GM18519 (cell line): ENCODE data around the gene MYO3B.

Experiments used
- ATAC-seq: cut with Tn5 transposase; IDR thresholded peaks from one replicate; pipeline ENCODE4 v1.9.1; 2021; ENCODE audit warnings: mild to moderate bottlenecking, moderate library complexity; ENCODE audit not compliant: unreplicated experiment, low FRiP score

The MYO3B gene

DNA sequence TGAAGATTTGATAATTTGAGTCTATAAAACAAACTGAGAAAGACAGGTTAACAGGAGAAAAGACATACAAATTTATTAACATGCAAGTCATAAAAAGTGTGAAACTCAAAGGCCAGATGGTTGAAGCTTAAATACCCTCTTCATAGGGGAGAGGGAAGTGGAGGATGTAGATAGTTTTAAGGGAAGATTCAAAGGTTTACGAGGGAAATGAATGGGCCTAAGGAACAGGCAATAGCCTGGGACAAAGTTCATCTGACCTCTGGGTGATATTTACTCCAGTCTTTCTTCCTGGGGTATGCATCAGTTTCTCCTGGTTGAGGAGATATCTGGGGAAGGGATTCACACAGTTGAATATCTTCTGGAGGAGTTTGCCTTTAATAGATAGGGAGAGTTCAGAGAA, 322.2 kb downstream of the MYO3B start:
- no peak for ATAC-seq

DNA sequence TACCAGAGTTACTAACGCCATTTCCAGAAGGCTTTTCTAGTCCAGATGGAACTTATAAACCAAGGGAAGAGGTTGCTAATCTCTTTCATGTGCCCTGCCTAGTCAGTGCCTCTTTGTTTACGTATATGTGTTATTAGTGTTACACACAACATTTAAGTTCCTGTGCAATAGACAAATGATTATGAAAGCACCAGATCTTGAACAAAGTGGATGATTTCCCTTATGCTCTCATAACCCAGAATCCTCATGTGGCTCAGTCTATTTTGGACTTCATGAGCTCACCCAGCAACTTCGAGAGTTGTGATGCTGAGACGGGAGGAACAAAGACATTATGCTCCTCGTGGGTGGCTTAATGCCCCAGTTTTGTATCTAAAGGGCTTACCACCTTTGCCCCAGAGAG, 322.8 kb downstream of the MYO3B start:
- ATAC-seq: no peak

DNA sequence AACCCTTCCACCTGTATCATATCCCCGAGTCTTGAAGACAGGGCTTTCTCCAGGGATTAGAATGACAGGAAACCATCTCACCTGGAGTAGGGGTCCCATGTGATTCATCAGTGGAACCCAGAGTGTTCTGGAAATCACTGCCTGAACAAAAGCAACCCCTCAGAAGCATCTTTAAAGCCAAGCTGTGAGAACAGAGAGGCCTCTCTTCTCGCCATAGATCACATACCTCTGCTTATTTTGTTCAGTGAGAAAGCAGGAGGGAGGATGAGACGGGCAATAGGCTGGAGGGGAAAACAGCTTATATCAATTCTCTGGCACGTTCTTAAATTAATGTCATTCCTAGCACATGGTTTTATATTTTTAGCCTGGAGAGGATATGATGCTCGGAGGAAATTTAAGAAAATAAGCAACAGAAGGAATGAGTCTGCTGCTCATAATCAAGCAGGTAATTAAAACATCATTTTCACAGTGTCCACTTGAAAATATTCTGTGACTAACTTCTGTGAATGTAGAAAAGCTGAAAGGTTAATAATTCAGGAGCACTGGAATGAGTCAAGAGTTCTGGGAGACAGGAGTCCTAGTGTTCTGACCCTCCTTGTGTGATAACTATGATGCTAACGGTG, 323.6 kb downstream of the MYO3B start:
- ATAC-seq: no peak

DNA sequence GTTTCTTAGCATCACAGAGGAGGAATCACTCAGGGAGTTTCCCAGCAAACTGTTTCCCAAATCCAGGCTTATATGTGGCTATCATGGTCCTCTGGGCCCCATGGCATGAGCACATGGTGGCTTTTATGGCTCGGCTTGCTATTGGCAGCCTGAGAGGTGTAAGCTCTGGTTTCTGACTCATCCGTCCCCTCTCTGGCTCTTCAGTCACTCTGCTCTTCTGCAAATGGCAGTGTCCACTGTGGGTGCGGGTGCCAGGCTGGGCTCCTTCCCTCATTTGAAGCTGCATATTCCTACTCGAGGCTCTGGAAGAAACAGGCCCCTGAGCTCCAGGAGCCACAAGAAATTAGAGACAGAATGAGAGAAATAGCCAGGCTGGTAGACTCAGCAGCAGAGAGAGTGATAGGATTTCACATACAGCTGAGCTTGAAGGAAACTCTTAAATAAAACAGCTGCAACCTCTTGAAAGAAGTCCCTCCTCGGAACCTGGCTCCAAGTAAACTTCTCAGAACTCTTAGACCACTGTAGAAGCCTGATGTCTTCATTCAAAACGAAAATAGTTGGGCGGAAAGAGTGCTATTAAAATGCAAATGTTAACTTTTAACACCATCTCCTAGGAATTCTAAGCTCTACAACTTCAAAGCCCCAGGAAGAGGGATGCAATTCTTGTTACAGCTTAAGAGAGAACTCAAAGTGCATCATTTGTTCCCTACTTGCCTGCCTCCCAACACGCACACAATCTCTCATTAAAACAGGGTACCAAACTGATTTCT, 324.6 kb downstream of the MYO3B start:
- no peak for ATAC-seq

DNA sequence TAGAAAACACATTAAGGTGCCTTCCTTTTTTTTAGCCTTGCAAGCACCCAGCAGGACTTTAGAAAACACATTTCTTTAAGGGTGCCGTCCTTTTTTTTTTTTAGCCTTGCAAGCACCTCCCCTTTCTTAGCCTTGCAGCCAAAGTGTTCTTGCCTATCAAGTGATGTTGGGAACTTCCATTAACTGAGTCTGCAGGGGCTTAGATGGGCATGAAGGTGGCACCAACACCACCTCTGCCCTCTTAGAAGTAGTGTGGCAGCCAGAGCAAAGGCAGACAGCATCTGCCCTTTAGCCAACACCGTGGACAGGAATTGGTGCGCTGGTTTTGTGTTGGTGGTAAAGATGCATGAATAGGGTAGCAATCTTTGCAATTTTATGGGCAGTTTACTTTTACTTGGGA, 325.6 kb downstream of the MYO3B start:
- ATAC-seq: no peak

DNA sequence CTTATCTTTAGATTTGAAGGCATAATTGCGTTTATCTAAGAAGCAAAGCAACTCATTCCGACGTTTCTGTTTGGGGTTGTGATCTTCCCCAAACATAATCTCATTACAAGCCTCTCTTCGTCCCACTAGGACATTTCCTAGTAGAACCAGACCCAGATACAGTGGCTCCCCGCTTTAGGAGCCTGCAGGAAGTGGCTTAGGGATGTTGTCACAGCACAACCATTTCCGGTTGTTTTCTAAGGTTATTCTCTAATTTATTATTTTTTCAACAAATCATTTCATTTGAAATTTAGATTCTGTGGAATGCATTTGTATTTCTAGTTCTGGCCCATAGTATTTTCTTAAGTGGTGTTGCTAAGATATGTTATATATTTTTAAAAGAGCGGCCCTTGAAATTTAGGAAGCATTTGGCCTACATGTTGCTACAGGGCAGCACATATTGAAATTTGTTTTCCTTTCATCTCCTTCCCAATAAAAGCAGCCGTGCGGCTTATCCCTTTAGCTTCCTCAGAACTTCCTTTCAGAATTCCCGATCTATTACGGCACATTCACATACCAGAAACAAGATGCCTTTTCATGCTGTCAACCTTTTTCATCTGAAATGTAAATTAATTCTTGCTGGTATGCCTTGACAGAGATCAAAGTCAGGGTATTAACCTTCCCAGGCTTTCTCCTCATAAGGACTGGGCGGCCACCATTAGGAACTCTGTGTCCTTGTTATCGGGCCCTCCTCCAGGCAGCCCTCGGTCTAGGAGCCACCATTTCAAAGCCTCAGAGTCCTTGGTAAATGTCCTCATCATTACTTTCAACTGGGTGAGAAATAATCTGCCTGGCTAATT, 326.2 kb downstream of the MYO3B start:
- no peak for ATAC-seq

DNA sequence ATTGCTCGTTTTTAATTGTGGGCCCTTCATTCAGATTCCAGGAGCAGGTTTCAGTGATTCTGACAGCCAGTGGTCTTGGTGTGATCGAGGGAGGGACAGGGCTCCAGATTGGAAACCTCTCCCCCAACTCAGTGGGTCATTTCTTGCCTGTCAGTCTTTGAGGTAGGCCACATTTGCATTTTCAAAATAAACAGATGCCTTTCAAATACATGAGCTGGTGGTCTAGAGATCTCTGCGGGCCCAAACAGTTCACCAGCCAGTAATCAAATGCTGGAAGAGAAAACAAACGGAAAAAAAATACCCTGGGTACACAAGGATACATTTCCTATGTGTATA, 326.8 kb downstream of the MYO3B start:
- no peak for ATAC-seq

DNA sequence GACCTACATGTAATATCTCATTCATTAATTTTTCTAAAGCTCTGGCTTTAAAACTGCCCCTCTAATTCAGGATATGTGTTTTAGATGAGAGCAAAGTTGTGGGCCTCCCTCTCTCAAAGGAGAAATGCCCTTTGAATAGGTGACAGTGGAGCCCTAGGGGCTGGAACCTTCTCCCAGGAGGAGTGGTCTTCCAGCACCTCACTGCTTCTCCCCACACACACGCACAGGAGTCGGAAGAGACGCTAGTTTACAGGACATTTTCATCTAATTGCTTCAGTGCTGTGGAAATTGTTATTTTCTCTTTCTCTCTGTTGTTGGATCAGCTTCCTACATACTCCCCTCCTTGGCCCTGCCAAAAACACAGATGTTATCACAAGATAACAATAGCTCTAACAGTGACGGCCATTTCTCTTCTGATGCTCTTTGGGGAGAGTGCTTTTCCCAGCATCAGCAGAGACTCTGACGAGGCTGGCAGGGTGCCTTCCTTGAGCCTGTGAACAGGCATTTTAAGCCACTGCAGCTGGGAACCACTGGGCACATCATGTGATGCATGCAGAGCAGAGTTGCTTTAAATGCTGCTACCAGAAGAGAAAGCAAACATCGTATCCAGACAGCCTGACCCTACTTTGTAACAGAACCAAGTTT, 327.8 kb downstream of the MYO3B start:
- no peak for ATAC-seq

DNA sequence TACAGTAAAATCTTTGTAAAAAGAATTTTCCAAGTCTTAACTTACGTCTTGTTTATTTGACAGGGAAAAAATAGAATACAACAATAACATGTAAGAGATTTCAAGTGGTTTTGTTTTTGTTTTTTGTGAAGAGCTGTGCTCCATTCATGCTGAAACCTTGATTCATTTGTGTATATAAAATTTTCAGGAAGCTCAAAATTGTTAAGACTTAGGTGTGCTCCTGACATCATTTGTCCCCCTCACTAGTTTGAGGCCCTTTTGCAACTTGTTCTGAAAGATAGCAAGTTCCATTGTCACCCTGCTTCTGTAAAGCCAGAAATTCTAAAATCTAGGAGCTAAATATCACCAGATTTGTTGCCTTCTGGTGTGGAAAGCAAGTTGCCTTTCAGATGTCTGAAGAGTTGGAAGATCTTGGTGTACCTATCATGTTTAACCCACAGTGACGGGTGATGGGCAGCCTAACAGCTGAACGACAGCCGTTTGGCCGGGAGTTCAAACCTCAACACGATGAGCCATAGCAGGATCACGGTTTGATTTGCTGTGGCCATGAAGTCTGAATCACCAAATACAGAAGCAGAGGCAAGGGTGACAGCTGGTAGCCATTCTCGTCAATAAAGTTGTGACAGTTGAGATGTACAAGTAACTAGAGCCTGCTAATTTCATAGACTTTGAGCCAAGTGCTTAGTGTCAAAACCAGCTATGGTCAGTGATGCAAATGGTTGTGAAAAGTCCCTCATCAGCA, 331.7 kb downstream of the MYO3B start:
- no peak for ATAC-seq

DNA sequence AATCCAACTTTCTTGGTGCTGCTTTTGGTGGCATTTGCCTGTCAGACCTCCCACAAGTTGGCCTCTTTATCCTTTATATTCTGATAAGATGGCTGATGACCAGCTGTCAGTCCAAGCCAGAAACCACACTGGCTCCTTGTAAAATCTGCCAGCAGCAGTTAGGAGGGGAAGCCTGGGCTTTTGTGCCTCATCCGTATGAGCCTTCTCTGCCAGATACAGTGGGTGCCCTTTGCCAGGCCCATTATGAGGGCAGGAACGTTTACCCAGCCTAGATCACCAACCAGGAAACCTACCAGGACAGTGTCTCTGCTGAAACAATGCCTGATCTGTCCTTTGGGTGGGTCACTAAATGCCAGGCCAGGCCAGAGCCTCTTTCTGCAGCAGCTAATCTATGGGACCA, 334.3 kb downstream of the MYO3B start:
- no peak for ATAC-seq

DNA sequence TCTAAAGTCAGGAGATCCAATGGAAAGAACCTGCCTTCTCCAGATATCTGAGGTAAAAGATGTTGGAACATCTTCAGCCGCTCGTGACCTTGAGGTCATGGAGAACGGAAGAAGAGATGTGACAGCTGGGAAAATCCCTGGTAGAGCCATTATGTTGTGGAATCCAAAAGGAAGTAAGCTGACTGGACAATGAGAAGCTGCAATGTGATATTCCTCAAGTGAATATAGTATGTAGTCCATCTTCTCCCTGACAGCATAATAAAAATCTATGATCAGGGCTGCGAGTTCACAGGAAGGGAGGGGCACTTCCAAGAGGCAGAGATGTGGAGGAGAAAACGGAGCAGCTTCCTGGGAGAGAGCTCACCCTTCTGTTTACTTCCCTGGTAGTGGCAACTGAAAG, 336.2 kb downstream of the MYO3B start:
- no peak for ATAC-seq

DNA sequence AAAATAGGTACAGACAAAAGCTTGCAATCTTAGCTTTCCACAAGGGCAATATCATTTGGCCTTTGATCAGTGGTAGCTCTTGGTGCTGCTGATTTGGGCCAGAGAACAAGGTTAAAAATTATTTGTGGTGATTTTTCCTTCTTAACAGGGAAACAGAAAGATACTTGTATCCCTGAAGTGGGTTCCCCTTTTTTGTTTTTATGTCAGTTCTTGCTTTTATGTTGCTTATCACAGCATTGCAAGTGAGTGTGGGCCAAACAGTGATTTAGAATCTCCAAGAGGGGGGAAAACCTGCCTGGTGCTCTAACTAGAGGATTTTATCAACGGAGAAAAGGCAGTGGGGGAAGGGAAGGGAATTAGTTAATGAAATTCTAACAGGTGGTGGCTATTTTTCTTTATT, 339.6 kb downstream of the MYO3B start:
- no peak for ATAC-seq

DNA sequence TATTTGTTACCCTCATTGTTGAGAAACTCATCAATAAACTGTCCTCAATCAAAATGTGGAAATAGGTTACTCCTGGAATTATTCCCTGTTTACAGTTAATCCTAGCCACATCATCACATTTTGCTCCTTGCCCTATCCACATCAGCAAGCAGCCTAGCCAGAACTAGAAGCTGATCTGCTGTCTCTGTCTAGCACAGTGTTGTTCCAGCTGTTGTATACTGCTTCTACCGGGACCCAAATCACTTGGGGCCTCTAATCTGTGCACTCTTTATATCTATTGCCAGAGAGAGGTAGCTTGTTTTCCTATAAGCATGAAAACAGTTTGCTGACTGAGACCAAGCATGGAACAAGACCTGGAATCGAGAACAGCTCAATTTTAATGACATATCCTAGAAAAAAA, 341.0 kb downstream of the MYO3B start:
- no peak for ATAC-seq

DNA sequence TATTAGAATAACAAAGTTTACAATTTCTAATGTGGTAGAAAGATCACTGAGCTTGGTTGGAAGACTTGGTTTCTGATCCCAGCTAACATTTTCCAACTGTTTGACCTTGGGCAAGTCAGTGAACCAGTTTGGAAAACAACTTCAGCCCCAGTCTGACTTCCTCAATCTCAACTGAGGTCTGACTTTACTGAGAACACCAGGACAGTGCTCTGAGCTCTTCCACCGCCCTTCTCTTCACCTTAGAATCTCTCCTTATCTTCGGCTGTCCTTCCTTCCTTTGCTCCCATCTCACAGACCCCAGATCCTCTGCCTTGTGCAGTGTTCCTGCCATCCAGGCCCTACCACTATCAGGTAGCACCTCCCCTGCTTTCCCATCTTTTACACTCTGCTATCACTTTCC, 343.4 kb downstream of the MYO3B start:
- no peak for ATAC-seq

DNA sequence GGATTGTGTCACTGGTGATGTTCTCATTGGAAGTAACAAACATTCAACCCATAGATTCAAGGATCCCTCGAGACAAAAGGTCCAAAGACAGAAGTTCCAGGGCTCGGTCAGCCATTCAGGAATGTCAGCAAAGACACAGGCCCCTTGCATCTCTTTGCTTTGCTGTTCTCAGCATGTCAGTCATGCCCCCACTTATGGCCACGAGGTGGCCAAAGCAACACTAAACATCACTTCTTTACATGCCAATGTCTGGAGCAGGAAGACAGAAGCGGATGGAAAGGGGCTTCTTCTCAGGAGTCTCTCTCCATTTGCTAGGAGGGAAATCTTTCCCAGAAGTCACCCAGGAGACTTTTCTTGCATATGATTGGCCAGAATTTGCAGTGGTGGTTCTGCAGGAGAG, 345.6 kb downstream of the MYO3B start:
- no peak for ATAC-seq

DNA sequence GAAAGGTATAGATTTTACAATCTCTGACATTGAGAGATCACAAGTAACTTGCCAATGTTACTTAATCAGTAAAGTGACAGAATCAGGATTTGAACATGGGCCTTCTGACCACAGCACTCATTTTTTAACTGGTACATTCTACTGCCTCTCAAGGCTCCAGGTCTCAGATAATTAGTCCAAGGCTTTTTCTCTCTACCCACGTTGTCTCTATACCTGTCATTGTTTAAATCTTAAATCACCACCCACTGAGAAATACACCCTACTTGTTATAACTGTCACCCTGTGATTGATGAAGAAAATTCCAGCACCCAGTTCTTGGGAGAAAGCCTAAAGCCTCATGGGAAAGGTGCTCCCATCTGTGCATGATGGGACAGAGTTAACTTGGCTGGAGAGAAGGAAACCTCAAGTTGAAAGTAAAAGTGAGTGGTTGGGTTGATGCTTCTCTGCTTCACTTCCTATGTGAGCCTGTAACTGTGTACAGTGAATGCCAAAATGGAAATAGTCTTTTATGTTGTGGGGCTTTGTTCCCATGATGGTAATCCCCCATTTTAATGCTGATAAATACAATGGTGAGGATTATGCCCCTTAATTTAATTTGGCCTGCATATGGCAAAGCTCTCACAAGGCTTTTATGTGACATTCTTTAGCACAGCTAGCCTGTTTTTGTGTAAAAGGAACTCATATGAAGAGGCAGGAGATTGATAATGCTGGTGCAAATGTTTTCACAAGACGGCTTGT, 347.1 kb downstream of the MYO3B start:
- no peak for ATAC-seq

DNA sequence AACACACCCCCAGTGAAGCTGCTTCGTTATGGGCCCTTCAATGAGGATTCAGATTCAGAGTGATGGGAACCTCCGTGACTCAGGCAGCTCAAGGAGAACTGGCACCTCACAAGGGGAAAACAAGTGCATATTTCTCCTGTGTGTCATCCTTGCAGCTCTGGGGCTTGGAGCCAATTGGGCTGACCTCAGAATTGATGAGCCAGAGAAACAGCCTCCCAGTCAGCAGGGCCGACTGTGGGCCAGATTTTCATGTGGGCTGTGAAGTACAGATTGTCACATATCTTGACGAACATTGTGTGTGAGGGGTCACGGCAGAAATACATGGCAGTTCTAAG, 347.6 kb downstream of the MYO3B start:
- ATAC-seq: no peak

DNA sequence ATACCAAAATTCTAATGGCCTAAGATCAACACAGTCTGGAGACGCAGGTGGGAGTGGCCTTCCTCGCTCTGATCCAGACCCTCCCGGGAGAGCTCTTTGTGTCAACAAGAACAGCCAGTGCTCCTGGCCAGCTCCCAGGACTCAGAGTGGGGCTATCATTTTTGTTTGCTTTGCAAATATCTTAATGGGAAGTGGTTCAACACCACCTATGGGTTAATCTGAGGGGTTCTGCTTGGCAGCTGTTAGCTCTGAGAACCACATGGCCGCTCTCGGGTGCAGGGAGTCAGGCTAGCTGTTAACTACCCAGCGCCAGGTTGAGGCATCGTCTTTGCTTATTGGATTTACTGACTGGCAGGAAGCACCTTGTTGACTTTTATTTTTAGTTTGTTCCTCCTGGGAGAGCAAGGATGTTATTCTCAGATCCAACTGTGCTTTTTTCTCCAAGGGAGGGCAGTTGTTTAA, 352.4 kb downstream of the MYO3B start:
- no peak for ATAC-seq

DNA sequence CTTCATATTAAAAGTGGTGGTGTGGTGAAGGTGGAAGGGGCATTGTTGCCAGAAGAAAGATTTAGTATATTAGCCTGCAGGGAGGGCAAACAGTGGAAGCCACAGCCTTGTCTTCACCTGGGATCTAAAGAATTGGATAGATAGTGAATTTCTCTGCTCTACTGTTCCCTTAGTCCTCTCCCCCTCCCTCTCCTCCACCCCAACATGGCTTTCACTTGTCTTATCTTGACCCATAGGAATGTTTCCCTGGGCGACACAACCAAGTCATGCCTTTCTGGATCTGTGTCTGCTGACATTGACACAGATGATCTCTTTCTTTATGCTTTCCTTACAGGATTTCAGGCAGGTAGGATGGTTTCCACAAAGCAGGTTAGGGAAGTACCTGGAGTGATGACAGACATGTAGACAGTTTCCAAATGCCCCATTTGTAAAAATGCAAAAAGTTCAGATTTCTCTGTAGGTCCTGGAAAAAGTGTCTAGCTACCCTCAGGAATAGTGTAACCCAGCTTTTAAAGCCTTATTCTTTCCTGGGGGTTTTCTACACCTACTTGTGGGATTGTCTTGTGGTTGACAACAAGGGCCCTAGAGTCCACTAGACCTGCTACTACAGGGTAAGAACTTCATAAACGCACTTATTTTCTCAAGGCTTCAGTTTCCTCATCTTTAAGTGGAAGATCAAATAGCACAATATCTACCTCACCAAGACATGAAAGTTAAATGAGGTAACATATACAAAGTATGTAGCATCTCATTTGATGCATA, 353.0 kb downstream of the MYO3B start:
- no peak for ATAC-seq
